Trophoblast cell (in vitro differentiated cells and primary cell): Measurements from ENCODE around the gene RDH13.
"Not testable (repeated sequence)": the region's sequence is repeated elsewhere in the genome, so short reads cannot be mapped to it uniquely, and the experiment has no call there.

ENCODE experiments used
- DNase-seq, 2 donors: peaks; one replicate each; pipeline ENCODE4 v3.0.0-alpha.2; 2016
- H2AFZ ChIP-seq: 2 replicates; pipeline ENCODE4 v1.6.1; 2013; ENCODE audit warnings: low read length, moderate library complexity, mild to moderate bottlenecking; ENCODE audit not compliant: insufficient read depth, poor library complexity
- H2AK5ac ChIP-seq: 2 replicates; pipeline ENCODE4 v1.6.1; 2013; ENCODE audit warnings: mild to moderate bottlenecking, low read length
- H2BK120ac ChIP-seq: 2 replicates; pipeline ENCODE4 v1.6.1; 2013; ENCODE audit warnings: low read length, mild to moderate bottlenecking, moderate library complexity; ENCODE audit not compliant: insufficient read depth, poor library complexity
- H2BK12ac ChIP-seq: 2 replicates; pipeline ENCODE4 v1.6.1; 2013; ENCODE audit warnings: mild to moderate bottlenecking, low read length, moderate library complexity
- H2BK5ac ChIP-seq: 2 replicates; pipeline ENCODE4 v1.6.1; 2013; ENCODE audit warnings: low read length, low read depth, moderate library complexity, mild to moderate bottlenecking; ENCODE audit not compliant: poor library complexity
- H3K14ac ChIP-seq: 2 replicates; pipeline ENCODE4 v1.6.1; 2013; ENCODE audit warnings: mild to moderate bottlenecking, low read length
- H3K18ac ChIP-seq: 2 replicates; pipeline ENCODE4 v1.6.1; 2013; ENCODE audit warnings: mild to moderate bottlenecking, low read length
- H3K23ac ChIP-seq: 2 replicates; pipeline ENCODE4 v1.6.1; 2013; ENCODE audit warnings: low read length
- H3K27ac ChIP-seq: 2 replicates; pipeline ENCODE4 v1.5.1; 2013; ENCODE audit warnings: low read depth, mild to moderate bottlenecking, inconsistent platforms, low read length, moderate library complexity
- H3K27me3 ChIP-seq: 2 replicates; pipeline ENCODE4 v1.6.1; 2013; ENCODE audit warnings: inconsistent platforms, mild to moderate bottlenecking, low read length, moderate library complexity; ENCODE audit not compliant: insufficient read depth
- H3K36me3 ChIP-seq, 2 experiments: 1 replicate in 1 of 2; 2 replicates in 1 of 2; pipeline ENCODE4 v1.6.1; 2013; ENCODE audit warnings: low read length in 2 of 2, mild to moderate bottlenecking in 2 of 2, moderate library complexity in 1 of 2; ENCODE audit not compliant: insufficient read depth in 2 of 2, control insufficient read depth in 1 of 2
- H3K4ac ChIP-seq: 2 replicates; pipeline ENCODE4 v1.6.1; 2013; ENCODE audit warnings: low read depth, mild to moderate bottlenecking, low read length, moderate library complexity
- H3K4me1 ChIP-seq, 2 experiments: 1 replicate in 1 of 2; 2 replicates in 1 of 2; pipeline ENCODE4 v1.6.1; 2013; ENCODE audit warnings: low read length in 2 of 2, mild to moderate bottlenecking in 2 of 2, moderate library complexity in 1 of 2; ENCODE audit not compliant: insufficient read depth in 2 of 2, control insufficient read depth in 1 of 2
- H3K4me2 ChIP-seq: 2 replicates; pipeline ENCODE4 v1.6.1; 2013; ENCODE audit warnings: inconsistent platforms, mild to moderate bottlenecking, low read length, moderate library complexity
- H3K4me3 ChIP-seq: 2 replicates; pipeline ENCODE4 v1.5.1; 2013; ENCODE audit warnings: mild to moderate bottlenecking, low read depth, low read length, inconsistent platforms
- H3K79me1 ChIP-seq: one replicate; pipeline ENCODE4 v1.6.1; 2013; ENCODE audit warnings: low read length
- H3K79me2 ChIP-seq: 2 replicates; pipeline ENCODE4 v1.6.1; 2013; ENCODE audit warnings: low read length, mild to moderate bottlenecking; ENCODE audit not compliant: control insufficient read depth, insufficient read depth, poor library complexity
- H3K9ac ChIP-seq: 2 replicates; pipeline ENCODE4 v1.6.1; 2013; ENCODE audit warnings: mild to moderate bottlenecking, low read length
- H3K9me3 ChIP-seq: 2 replicates; pipeline ENCODE4 v1.6.1; 2013; ENCODE audit warnings: low read depth, mild to moderate bottlenecking, control low read depth, inconsistent platforms, low read length; ENCODE audit not compliant: insufficient read depth
- H4K12ac ChIP-seq: 2 replicates; pipeline ENCODE4 v1.6.1; 2013; ENCODE audit warnings: low read depth, mild to moderate bottlenecking, low read length, moderate library complexity
- H4K8ac ChIP-seq: 2 replicates; pipeline ENCODE4 v1.6.1; 2013; ENCODE audit warnings: low read depth, mild to moderate bottlenecking, low read length, moderate library complexity
- H4K91ac ChIP-seq: one replicate; pipeline ENCODE4 v1.6.1; 2013; ENCODE audit warnings: low read depth, mild to moderate bottlenecking, low read length, moderate library complexity
- WGBS: extraction: QIAGEN DNeasy Blood & Tissue Kit; methylation state at CpG from one replicate; pipeline ENCODE4 v1.1.7; 2013; ENCODE audit warnings: missing lambda C conversion rate; ENCODE audit not compliant: insufficient read length, insufficient coverage; ENCODE audit errors: extremely low coverage; 5-methylcytosine and 5-hydroxymethylcytosine counted together

RDH13 gene

GRCh38 chr19:55068950-55069864, 6.3 kb upstream of the RDH13 start:
- Histone ChIP-seq H3K4me3 (peak overlapping the region; percentile 3), H4K12ac (no peak overlapping the region), H3K27me3 (peaks cover 2% of the 10 kb centered on the region), H4K8ac (no peak overlapping the region), H2BK12ac (no peak overlapping the region), H2AK5ac (no peak overlapping the region), H3K9ac (no peak overlapping the region), H2BK120ac (no peak overlapping the region), H3K36me3 (no peaks in the 10 kb centered on the region), H3K9me3 (no peaks in the 10 kb centered on the region), H3K79me2 (no peaks in the 10 kb centered on the region), H2AFZ (peak overlapping the region; percentile 30), H3K23ac (no peak overlapping the region), H3K4me1 (peaks cover 0 to 10% of the 10 kb centered on the region in 2 experiments), H3K14ac (peak overlapping the region; percentile 55), H3K18ac (peak overlapping the region; percentile 52), H3K79me1 (peaks cover 4% of the 10 kb centered on the region), H3K4me2 (peak overlapping the region; percentile 53), H3K27ac (peak overlapping the region; percentile 57), H3K4ac (no peak overlapping the region), H4K91ac (peak overlapping the region; percentile 38), H2BK5ac (no peak overlapping the region)
- no CpG with 5 or more reads among the region's 30 CpGs for WGBS
- DNase-seq, result peak; percentile 85 to 92

GRCh38 chr19:55067869-55068268, 4.9 kb upstream of the RDH13 start:
- H3K4ac ChIP-seq, result no peak overlapping the region
- H3K18ac ChIP-seq, result no peak overlapping the region
- no peak overlapping the region for H3K4me3 ChIP-seq
- H2BK120ac ChIP-seq, result no peak overlapping the region
- H3K9ac ChIP-seq, result no peak overlapping the region
- peaks cover 2% of the 10 kb centered on the region for H3K27me3 ChIP-seq
- H4K91ac ChIP-seq, result no peak overlapping the region
- DNase-seq, result no peak
- H3K36me3 ChIP-seq, result no peaks in the 10 kb centered on the region
- H2AK5ac ChIP-seq, result no peak overlapping the region
- no peak overlapping the region for H2BK12ac ChIP-seq
- H3K9me3 ChIP-seq, result peaks cover 2% of the 10 kb centered on the region
- no peak overlapping the region for H3K14ac ChIP-seq
- no peak overlapping the region for H2BK5ac ChIP-seq
- H4K12ac ChIP-seq, result no peak overlapping the region
- peaks cover 5% of the 10 kb centered on the region for H3K79me1 ChIP-seq
- WGBS, result no CpG with 5 or more reads among the region's 3 CpGs
- no peak overlapping the region for H4K8ac ChIP-seq
- no peak overlapping the region for H2AFZ ChIP-seq
- no peak overlapping the region for H3K27ac ChIP-seq
- no peak overlapping the region for H3K23ac ChIP-seq
- H3K4me1 ChIP-seq, result peaks cover 0 to 10% of the 10 kb centered on the region in 2 experiments
- peaks cover under 1% of the 10 kb centered on the region for H3K79me2 ChIP-seq
- H3K4me2 ChIP-seq, result no peak overlapping the region

- no peak overlapping the region for H4K91ac ChIP-seq
- H3K4me1 ChIP-seq, result peaks cover 0 to 12% of the 10 kb centered on the region in 2 experiments
- H3K79me1 ChIP-seq, result peaks cover 13% of the 10 kb centered on the region
- H3K4me2 ChIP-seq, result no peak overlapping the region
- no peak overlapping the region for H2AK5ac ChIP-seq
- H2BK12ac ChIP-seq, result no peak overlapping the region
- no peak overlapping the region for H3K14ac ChIP-seq
- no peak overlapping the region for H2AFZ ChIP-seq
- H3K4ac ChIP-seq, result no peak overlapping the region
- DNase-seq, result no peak
- H3K27me3 ChIP-seq, result peaks cover 2% of the 10 kb centered on the region
- H2BK120ac ChIP-seq, result no peak overlapping the region
- H4K8ac ChIP-seq, result no peak overlapping the region
- no peak overlapping the region for H3K18ac ChIP-seq
- H3K9me3 ChIP-seq, result peaks cover 4% of the 10 kb centered on the region
- H3K4me3 ChIP-seq, result no peak overlapping the region
- no CpG with 5 or more reads among the region's 2 CpGs for WGBS
- H4K12ac ChIP-seq, result no peak overlapping the region
- peaks cover 6% of the 10 kb centered on the region for H3K79me2 ChIP-seq
- H3K36me3 ChIP-seq, result peaks cover 0 to 2% of the 10 kb centered on the region in 2 experiments
- H3K27ac ChIP-seq, result no peak overlapping the region
- H3K23ac ChIP-seq, result no peak overlapping the region
- H2BK5ac ChIP-seq, result no peak overlapping the region
- no peak overlapping the region for H3K9ac ChIP-seq
Measured at GRCh38 chr19:55066107-55066709, 3.3 kb upstream of the RDH13 start.

- H4K8ac ChIP-seq, H3K9me3 ChIP-seq, H3K4ac ChIP-seq, H3K4me3 ChIP-seq, H3K27me3 ChIP-seq, H3K36me3 ChIP-seq, H4K91ac ChIP-seq, H2AFZ ChIP-seq, H2BK120ac ChIP-seq, H3K23ac ChIP-seq, H3K14ac ChIP-seq, H3K79me2 ChIP-seq, H2AK5ac ChIP-seq, H3K9ac ChIP-seq, H2BK5ac ChIP-seq, H4K12ac ChIP-seq, DNase-seq, H3K18ac ChIP-seq, H3K4me2 ChIP-seq, H3K27ac ChIP-seq, H2BK12ac ChIP-seq: not testable (repeated sequence)
- Histone ChIP-seq H3K4me1 (peaks cover 0 to 16% of the 10 kb centered on the region in 2 experiments), H3K79me1 (peaks cover 14% of the 10 kb centered on the region)
- no CpG with 5 or more reads among the region's 9 CpGs for WGBS
Measured at GRCh38 chr19:55065516-55065915, 2.6 kb upstream of the RDH13 start.
